K562 (cell line): Measurements from ENCODE around the gene MT2A. TPM values are rescaled to one million over a fixed set of nuclear protein-coding genes. Genes with fewer than 3 reads are reported as not detected.
A peak's percentile ranks its signal among the peaks of the same experiment; 100 is the strongest.

ENCODE experiments used
- ARID4B ChIP-seq: sonication (generic); formaldehyde crosslinking; IDR thresholded peaks from 2 replicates; pipeline ENCODE4 v1.8.0; 2022; ENCODE audit warnings: mild to moderate bottlenecking, missing genetic modification reagents
- CEBPG ChIP-seq, 3 experiments: fragments of 200-800 bp in 1 of 3; sonication (Bioruptor generic) in 1 of 3; sonication (generic) in 1 of 3; formaldehyde crosslinking in 1 of 3; IDR thresholded peaks in 2 of 3; conservative IDR thresholded peaks in 1 of 3; 2 replicates each; pipeline versions ENCODE4 v1.6.1 to v1.8.0; 2016 to 2022; ENCODE audit warnings: missing compliant biosample characterization in 2 of 3, missing genetic modification characterization in 2 of 3, mild to moderate bottlenecking in 1 of 3, missing genetic modification reagents in 1 of 3
- CUX1 ChIP-seq: fragments of 200-800 bp; sonication (Bioruptor generic); IDR thresholded peaks from 2 replicates; pipeline ENCODE4 v1.6.1; 2016; ENCODE audit warnings: missing genetic modification characterization, missing compliant biosample characterization
- FIP1L1 ChIP-seq: fragments of 200-400 bp; formaldehyde crosslinking; IDR thresholded peaks from 2 replicates; pipeline ENCODE4 v1.6.1; 2018; ENCODE audit warnings: mild to moderate bottlenecking, low read depth, low read length; ENCODE audit not compliant: poor library complexity, severe bottlenecking
- FOS ChIP-seq: IDR thresholded peaks from 3 replicates; pipeline ENCODE4 v1.6.1; 2011; ENCODE audit not compliant: insufficient read length; ENCODE audit errors: extremely low read depth
- IRF9 ChIP-seq: fragments of 450-650 bp; IDR thresholded peaks from 2 replicates; pipeline ENCODE4 v1.6.1; 2016; ENCODE audit warnings: missing biosample characterization, missing genetic modification characterization
- MTA3 ChIP-seq: fragments of 450-650 bp; formaldehyde crosslinking; IDR thresholded peaks from 2 replicates; pipeline ENCODE4 v1.6.1; 2017; ENCODE audit warnings: mild to moderate bottlenecking, borderline replicate concordance
- MTF1 ChIP-seq: fragments of 250-450 bp; sonication (Bioruptor Pico); IDR thresholded peaks from 2 replicates; pipeline ENCODE4 v1.9.0; 2021; ENCODE audit warnings: moderate library complexity, mild to moderate bottlenecking, inconsistent platforms, borderline replicate concordance
- NFE2 ChIP-seq: IDR thresholded peaks from 2 replicates; pipeline ENCODE4 v1.6.1; 2014; ENCODE audit warnings: antibody characterized with exemption, low read depth
- PML ChIP-seq: IDR thresholded peaks from 2 replicates; pipeline ENCODE4 v1.6.1; 2012; ENCODE audit warnings: low read length, inconsistent platforms
- POLR2AphosphoS5 ChIP-seq: IDR thresholded peaks from 2 replicates; pipeline ENCODE4 v1.6.1; 2011; ENCODE audit warnings: mild to moderate bottlenecking, low read depth, low read length, moderate library complexity; ENCODE audit not compliant: control insufficient read depth, insufficient read depth
- RFX1 ChIP-seq: fragments of 450-650 bp; IDR thresholded peaks from 2 replicates; pipeline ENCODE4 v1.6.1; 2016; ENCODE audit warnings: mild to moderate bottlenecking, moderate library complexity
- ZBED1 ChIP-seq: IDR thresholded peaks from 2 replicates; pipeline ENCODE4 v1.6.1; 2014
- ZNF23 ChIP-seq: fragments of 250-450 bp; sonication (Bioruptor Pico); IDR thresholded peaks from 2 replicates; pipeline ENCODE4 v1.4.0; 2020; ENCODE audit warnings: mild to moderate bottlenecking
- ZNF444 ChIP-seq: fragments of 250-450 bp; sonication (Bioruptor Pico); IDR thresholded peaks from 2 replicates; pipeline ENCODE4 v1.4.0; 2020; ENCODE audit warnings: mild to moderate bottlenecking, moderate library complexity
- ZNF589 ChIP-seq: fragments of 200-800 bp; sonication (Bioruptor generic); IDR thresholded peaks from 2 replicates; pipeline ENCODE4 v1.6.1; 2016; ENCODE audit warnings: low read depth, missing genetic modification characterization, missing compliant biosample characterization
- ZNF644 ChIP-seq: fragments of 200-800 bp; sonication (Bioruptor generic); IDR thresholded peaks from 2 replicates; pipeline ENCODE4 v1.6.1; 2016; ENCODE audit warnings: low read depth, missing genetic modification characterization, missing compliant biosample characterization
- polyA plus RNA-seq, 8 experiments: library from polyadenylated mRNA; depleted of rRNA in 4 of 8; stranded (reverse) in 5 of 8; unstranded in 3 of 8; fragments of >200 nt; fragmentation: Nextera tagmentation in 2 of 8; fragmentation: Illumina TruSeq in 1 of 8; extraction: Ambion mirVana in 2 of 8; extraction: Trizol in 1 of 8; gene quantifications; 2 replicates each; pipeline versions ENCODE4 v1.2.1 to v1.2.3, GENCODE V29; 2011 to 2014; ENCODE audit warnings: inconsistent platforms in 1 of 8, missing spikeins in 1 of 8
- total RNA-seq, 7 experiments: library from RNA; depleted of rRNA in 6 of 7; stranded (reverse); fragments of >200 nt in 6 of 7; fragmentation: Illumina TruSeq in 2 of 7; extraction: Trizol in 2 of 7; gene quantifications; 2 replicates each; pipeline versions ENCODE4 v1.2.1 to v1.2.3, GENCODE V29; 2011 to 2021; ENCODE audit warnings: low replicate concordance in 1 of 7

MT2A gene
- total and polyA plus RNA-seq, 9 of the 15 experiments (the other 6 are each of a cell fraction or from before 2014, with no cell fraction given) = 2.0 to 16.9 (median 8.5) TPM

GRCh38 chr16:56608043-56608875 lies at the start of gene MT2A (continued):
- TF ChIP-seq ARID4B (CRISPR knock-in tag) = no peak
- no peak for TF ChIP-seq ZNF23 (CRISPR knock-in tag)
- peak; percentile 87 for TF ChIP-seq NFE2
- 0 out of 2 replicates have a peak, but pooled peaks have one; percentile 22 for TF ChIP-seq PML
- no peak for TF ChIP-seq ZNF644 (tag)
- TF ChIP-seq IRF9 (tag) = no peak
- TF ChIP-seq FOS = no peak
- TF ChIP-seq MTF1 (CRISPR knock-in tag) = peak; percentile 99
- TF ChIP-seq RFX1 = no peak
- no peak for TF ChIP-seq ZNF589 (CRISPR knock-in tag)
- TF ChIP-seq MTA3 = peak; percentile 60; the same call in 1 of the 2 replicates
- no peak for TF ChIP-seq CUX1 (CRISPR knock-in tag)
- TF ChIP-seq ZBED1 = no peak
- peak; percentile 69 for TF ChIP-seq FIP1L1
- TF ChIP-seq POLR2AphosphoS5 = peak; percentile 39
- no peak for TF ChIP-seq ZNF444 (CRISPR knock-in tag)
- no peak for TF ChIP-seq CEBPG (CRISPR knock-in tag; IDR thresholded peaks at IDR 0.05)
- no peak for TF ChIP-seq CEBPG (tag; conservative IDR thresholded peaks at IDR 0.05 in 1 of 2, IDR thresholded peaks at IDR 0.05 in 1 of 2)
